ENCODE results near the gene RAMP1. TPM values are rescaled to one million over a fixed set of nuclear protein-coding genes. Genes with fewer than 3 reads are reported as not detected.

The RAMP1 gene
- polyA plus RNA-seq, 4 donors = 61.6 to 155 (median 88.0) TPM

DNA sequence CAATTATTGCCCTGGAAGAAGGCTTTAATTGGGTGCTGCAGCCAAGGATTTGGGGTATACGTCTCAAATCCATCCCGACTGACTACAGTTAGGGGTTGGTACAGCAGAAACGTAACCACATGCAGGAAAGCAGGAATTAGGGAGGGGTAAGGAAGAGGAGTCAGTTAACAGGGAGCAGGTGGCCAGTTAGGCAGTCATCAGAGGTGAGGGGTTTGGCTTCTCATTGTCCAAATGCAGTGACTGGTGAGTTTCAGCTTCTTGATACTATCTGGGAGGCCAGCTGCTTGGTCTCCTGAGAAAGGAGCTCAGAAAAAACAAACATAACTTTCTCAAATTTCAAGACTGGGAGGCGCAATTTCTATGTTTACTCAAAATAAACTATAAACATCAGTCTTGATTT is 68.6 kb downstream of the RAMP1 start:
- DNase-seq (no peak), FAIRE-seq (no peak)
- Histone ChIP-seq H3K4me3 (ENCODE audit: low read depth in 1 of 3, low read length in 3 of 3) (no peak overlapping the region), H3K36me3 (ENCODE audit: control insufficient read depth in 3 of 3, insufficient read depth in 2 of 3, low read depth in 1 of 3, low read length in 3 of 3) (no peaks in the 10 kb centered on the region), H3K27me3 (ENCODE audit: control insufficient read depth in 3 of 3, insufficient read depth in 3 of 3, low read length in 3 of 3) (no peaks in the 10 kb centered on the region), H3K27ac (ENCODE audit: low read depth in 1 of 3, low read length in 2 of 3) (no peak overlapping the region), H3K9me3 (ENCODE audit: control insufficient read depth in 2 of 2, insufficient read depth in 1 of 2, low read depth in 1 of 2, low read length in 1 of 2) (peaks cover 0 to 9% of the 10 kb centered on the region in 2 donors), H3K4me1 (ENCODE audit: control insufficient read depth in 3 of 3, insufficient read depth in 2 of 3, low read depth in 1 of 3, low read length in 2 of 3) (peaks cover 0 to 11% (median 0%) of the 10 kb centered on the region in 3 donors)
- WGBS, 3 donors = 82 to 94% (median 83%) methylated on average over 4 of the region's 4 CpGs

- Histone ChIP-seq H3K27me3 (ENCODE audit: control insufficient read depth in 3 of 3, insufficient read depth in 3 of 3, low read length in 3 of 3) (no peaks in the 10 kb centered on the region), H3K9me3 (ENCODE audit: control insufficient read depth in 2 of 2, insufficient read depth in 1 of 2, low read depth in 1 of 2, low read length in 1 of 2) (peaks cover 0 to 9% of the 10 kb centered on the region in 2 donors), H3K36me3 (ENCODE audit: control insufficient read depth in 3 of 3, insufficient read depth in 2 of 3, low read depth in 1 of 3, low read length in 3 of 3) (no peaks in the 10 kb centered on the region), H3K27ac (ENCODE audit: low read depth in 1 of 3, low read length in 2 of 3) (no peak overlapping the region), H3K4me3 (ENCODE audit: low read depth in 1 of 3, low read length in 3 of 3) (no peak overlapping the region), H3K4me1 (ENCODE audit: control insufficient read depth in 3 of 3, insufficient read depth in 2 of 3, low read depth in 1 of 3, low read length in 2 of 3) (peaks cover 0 to 5% (median 0%) of the 10 kb centered on the region in 3 donors)
- no peak for FAIRE-seq
- WGBS, 3 donors = 93 to 96% (median 94%) methylated on average over 9 of the region's 9 CpGs
- no peak for DNase-seq
These were observed 70.6 kb downstream of the RAMP1 start for GRCh38 chr2:237929979-237930378.

DNA sequence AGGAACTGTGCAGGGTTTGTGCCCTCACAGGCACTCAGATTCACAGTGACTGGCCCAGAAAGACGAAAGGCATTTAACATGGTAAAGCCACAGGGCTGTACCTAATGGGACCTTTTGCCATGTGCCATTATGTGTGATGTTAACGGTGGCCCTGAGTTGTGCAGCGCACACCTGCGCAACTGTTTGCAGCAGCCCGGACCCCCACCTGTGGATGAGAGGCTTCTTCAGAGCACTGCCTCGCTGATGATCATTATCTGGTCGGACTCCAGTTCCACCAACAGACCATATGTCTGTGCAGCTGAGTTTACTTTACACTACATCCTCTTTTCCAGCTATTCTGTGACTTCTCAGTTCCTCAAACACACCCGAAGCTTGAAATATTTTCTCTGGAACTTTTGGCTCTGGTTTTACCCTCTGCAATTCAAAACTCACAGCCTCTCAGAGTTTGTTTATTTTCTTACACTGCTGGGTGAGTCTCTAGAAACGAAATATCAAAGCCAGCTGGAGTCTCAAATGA is 71.8 kb downstream of the RAMP1 start:
- Histone ChIP-seq H3K4me1 (ENCODE audit: control insufficient read depth in 3 of 3, insufficient read depth in 2 of 3, low read depth in 1 of 3, low read length in 2 of 3) (peaks cover 0 to 5% (median 0%) of the 10 kb centered on the region in 3 donors), H3K9me3 (ENCODE audit: control insufficient read depth in 2 of 2, insufficient read depth in 1 of 2, low read depth in 1 of 2, low read length in 1 of 2) (peaks cover 0 to 9% of the 10 kb centered on the region in 2 donors), H3K36me3 (ENCODE audit: control insufficient read depth in 3 of 3, insufficient read depth in 2 of 3, low read depth in 1 of 3, low read length in 3 of 3) (no peaks in the 10 kb centered on the region), H3K27ac (ENCODE audit: low read depth in 1 of 3, low read length in 2 of 3) (no peak overlapping the region), H3K27me3 (ENCODE audit: control insufficient read depth in 3 of 3, insufficient read depth in 3 of 3, low read length in 3 of 3) (no peaks in the 10 kb centered on the region), H3K4me3 (ENCODE audit: low read depth in 1 of 3, low read length in 3 of 3) (no peak overlapping the region)
- FAIRE-seq (no peak), DNase-seq (peak in 1 of 2 donors; percentile 19)
- 49 to 79% (median 70%) methylated on average over 9 of the region's 9 CpGs for WGBS, 3 donors

GRCh38 chr2:237932731-237933131 is 73.3 kb downstream of the RAMP1 start:
- H3K27ac ChIP-seq (ENCODE audit: low read depth in 1 of 3, low read length in 2 of 3) = no peak overlapping the region
- no peaks in the 10 kb centered on the region for H3K36me3 ChIP-seq (ENCODE audit: control insufficient read depth in 3 of 3, insufficient read depth in 2 of 3, low read depth in 1 of 3, low read length in 3 of 3)
- FAIRE-seq = no peak
- no peaks in the 10 kb centered on the region for H3K27me3 ChIP-seq (ENCODE audit: control insufficient read depth in 3 of 3, insufficient read depth in 3 of 3, low read length in 3 of 3)
- peaks cover 0 to 9% of the 10 kb centered on the region in 2 donors for H3K9me3 ChIP-seq (ENCODE audit: control insufficient read depth in 2 of 2, insufficient read depth in 1 of 2, low read depth in 1 of 2, low read length in 1 of 2)
- no peak overlapping the region for H3K4me3 ChIP-seq (ENCODE audit: low read depth in 1 of 3, low read length in 3 of 3)
- 55 to 70% (median 61%) methylated on average over 3 of the region's 3 CpGs for WGBS, 3 donors
- H3K4me1 ChIP-seq (ENCODE audit: control insufficient read depth in 3 of 3, insufficient read depth in 2 of 3, low read depth in 1 of 3, low read length in 2 of 3) = peaks cover 0 to 5% (median 0%) of the 10 kb centered on the region in 3 donors
- no peak for DNase-seq

GRCh38 chr2:237934186-237934585 is 74.8 kb downstream of the RAMP1 start:
- 90 to 94% (median 93%) methylated on average over 5 of the region's 5 CpGs for WGBS, 3 donors
- Histone ChIP-seq H3K36me3 (ENCODE audit: control insufficient read depth in 3 of 3, insufficient read depth in 2 of 3, low read depth in 1 of 3, low read length in 3 of 3) (no peaks in the 10 kb centered on the region), H3K9me3 (ENCODE audit: control insufficient read depth in 2 of 2, insufficient read depth in 1 of 2, low read depth in 1 of 2, low read length in 1 of 2) (peaks cover 0 to 9% of the 10 kb centered on the region in 2 donors), H3K4me1 (ENCODE audit: control insufficient read depth in 3 of 3, insufficient read depth in 2 of 3, low read depth in 1 of 3, low read length in 2 of 3) (peaks cover 0 to 5% (median 0%) of the 10 kb centered on the region in 3 donors), H3K27ac (ENCODE audit: low read depth in 1 of 3, low read length in 2 of 3) (no peak overlapping the region), H3K4me3 (ENCODE audit: low read depth in 1 of 3, low read length in 3 of 3) (no peak overlapping the region), H3K27me3 (ENCODE audit: control insufficient read depth in 3 of 3, insufficient read depth in 3 of 3, low read length in 3 of 3) (no peaks in the 10 kb centered on the region)
- FAIRE-seq (no peak), DNase-seq (no peak)

DNA sequence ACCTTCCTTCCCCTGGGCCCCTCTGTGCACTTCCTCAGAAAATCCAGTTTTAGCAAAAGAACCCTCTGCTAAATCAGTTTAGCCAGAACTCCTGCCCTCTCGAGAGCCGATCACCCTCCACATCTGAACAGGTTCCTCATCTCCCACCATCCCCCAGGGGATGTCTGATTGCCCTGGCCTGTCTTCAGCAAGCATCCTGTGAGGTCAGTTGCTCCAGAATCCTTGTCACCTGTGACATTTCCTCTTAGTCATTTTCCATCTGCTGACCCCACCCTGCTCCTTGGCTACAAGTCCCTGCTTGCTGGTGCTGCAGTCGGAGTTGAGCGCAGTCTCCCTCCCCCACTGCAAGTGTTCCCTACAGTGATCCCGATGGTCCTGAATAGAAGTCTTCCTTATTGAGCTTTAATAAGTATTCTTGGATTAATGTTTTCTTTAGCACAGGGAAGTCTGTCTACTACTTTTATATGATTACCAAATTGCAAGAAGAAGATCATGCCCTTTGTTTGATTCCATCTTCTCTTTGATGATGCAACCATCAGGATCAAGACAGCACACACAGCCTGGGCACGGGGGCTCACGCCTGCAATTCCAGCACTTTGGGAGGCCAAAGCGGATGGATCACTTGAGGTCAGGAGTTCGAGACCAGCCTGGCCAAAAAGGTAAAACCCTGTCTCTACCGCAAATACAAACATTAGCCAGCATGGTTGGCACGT is 76.5 kb downstream of the RAMP1 start:
- FAIRE-seq = no peak
- Histone ChIP-seq H3K27me3 (ENCODE audit: control insufficient read depth in 3 of 3, insufficient read depth in 3 of 3, low read length in 3 of 3) (no peaks in the 10 kb centered on the region), H3K36me3 (ENCODE audit: control insufficient read depth in 3 of 3, insufficient read depth in 2 of 3, low read depth in 1 of 3, low read length in 3 of 3) (no peaks in the 10 kb centered on the region), H3K4me3 (ENCODE audit: low read depth in 1 of 3, low read length in 3 of 3) (no peak overlapping the region), H3K9me3 (ENCODE audit: control insufficient read depth in 2 of 2, insufficient read depth in 1 of 2, low read depth in 1 of 2, low read length in 1 of 2) (no peaks in the 10 kb centered on the region), H3K27ac (ENCODE audit: low read depth in 1 of 3, low read length in 2 of 3) (no peak overlapping the region), H3K4me1 (ENCODE audit: control insufficient read depth in 3 of 3, insufficient read depth in 2 of 3, low read depth in 1 of 3, low read length in 2 of 3) (peaks cover 0 to 5% (median 0%) of the 10 kb centered on the region in 3 donors)
- DNase-seq = peak in 1 of 2 donors; percentile 30
- 83 to 87% (median 85%) methylated on average over 11 of the region's 11 CpGs for WGBS, 3 donors

GRCh38 chr2:237939251-237939650 is 79.8 kb downstream of the RAMP1 start:
- H3K4me3 ChIP-seq (ENCODE audit: low read depth in 1 of 3, low read length in 3 of 3) = no peak overlapping the region
- no peaks in the 10 kb centered on the region for H3K27me3 ChIP-seq (ENCODE audit: control insufficient read depth in 3 of 3, insufficient read depth in 3 of 3, low read length in 3 of 3)
- H3K36me3 ChIP-seq (ENCODE audit: control insufficient read depth in 3 of 3, insufficient read depth in 2 of 3, low read depth in 1 of 3, low read length in 3 of 3) = no peaks in the 10 kb centered on the region
- H3K4me1 ChIP-seq (ENCODE audit: control insufficient read depth in 3 of 3, insufficient read depth in 2 of 3, low read depth in 1 of 3, low read length in 2 of 3) = no peaks in the 10 kb centered on the region
- H3K9me3 ChIP-seq (ENCODE audit: control insufficient read depth in 2 of 2, insufficient read depth in 1 of 2, low read depth in 1 of 2, low read length in 1 of 2) = peaks cover 0 to 7% of the 10 kb centered on the region in 2 donors
- DNase-seq (peak in 1 of 2 donors; percentile 43), FAIRE-seq (no peak)
- H3K27ac ChIP-seq (ENCODE audit: low read depth in 1 of 3, low read length in 2 of 3) = no peak overlapping the region

DNA sequence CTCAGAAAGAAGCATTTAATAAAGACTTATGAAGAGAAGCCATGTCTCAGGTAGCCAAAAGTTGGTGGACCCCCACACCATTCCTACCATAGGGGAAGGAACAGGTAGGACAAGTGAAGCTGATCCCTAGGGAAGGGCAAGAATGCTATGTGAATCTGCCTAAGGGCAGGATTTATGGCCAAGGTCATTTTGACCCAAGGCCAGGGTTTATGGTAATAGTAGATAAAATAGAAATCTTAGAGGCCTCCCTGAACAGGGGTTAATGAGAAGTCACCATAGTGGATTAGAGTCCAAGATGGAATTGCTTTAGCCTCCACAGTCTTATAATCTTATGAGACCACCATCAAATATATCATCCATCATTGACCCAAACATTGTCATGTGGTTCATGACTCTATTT is 81.4 kb downstream of the RAMP1 start:
- H3K9me3 ChIP-seq (ENCODE audit: control insufficient read depth in 2 of 2, insufficient read depth in 1 of 2, low read depth in 1 of 2, low read length in 1 of 2) = peaks cover 1 to 17% of the 10 kb centered on the region in 2 donors
- no peaks in the 10 kb centered on the region for H3K4me1 ChIP-seq (ENCODE audit: control insufficient read depth in 3 of 3, insufficient read depth in 2 of 3, low read depth in 1 of 3, low read length in 2 of 3)
- H3K36me3 ChIP-seq (ENCODE audit: control insufficient read depth in 3 of 3, insufficient read depth in 2 of 3, low read depth in 1 of 3, low read length in 3 of 3) = no peaks in the 10 kb centered on the region
- H3K27ac ChIP-seq (ENCODE audit: low read depth in 1 of 3, low read length in 2 of 3) = no peak overlapping the region
- no peaks in the 10 kb centered on the region for H3K27me3 ChIP-seq (ENCODE audit: control insufficient read depth in 3 of 3, insufficient read depth in 3 of 3, low read length in 3 of 3)
- no peak for DNase-seq
- H3K4me3 ChIP-seq (ENCODE audit: low read depth in 1 of 3, low read length in 3 of 3) = no peak overlapping the region
- no peak for FAIRE-seq

DNA sequence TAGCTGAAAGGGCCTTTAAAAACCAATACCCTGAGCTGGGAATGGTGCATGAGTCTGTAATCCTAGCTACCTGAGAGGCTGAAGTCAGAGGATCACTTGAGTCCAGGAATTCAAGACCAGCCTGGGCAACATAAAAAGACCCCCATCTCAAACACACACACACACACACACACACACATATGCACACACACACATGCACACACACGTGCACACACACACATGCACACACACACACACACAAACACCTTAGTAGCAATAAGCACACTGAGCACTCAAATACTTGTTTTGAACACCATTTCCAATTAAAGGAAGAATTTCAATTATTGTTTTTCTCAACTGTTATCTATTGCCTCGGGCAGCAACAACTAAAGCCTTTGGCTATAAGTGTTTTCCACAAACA is 81.8 kb downstream of the RAMP1 start:
- no peaks in the 10 kb centered on the region for H3K27me3 ChIP-seq (ENCODE audit: control insufficient read depth in 3 of 3, insufficient read depth in 3 of 3, low read length in 3 of 3)
- no peak overlapping the region for H3K4me3 ChIP-seq (ENCODE audit: low read depth in 1 of 3, low read length in 3 of 3)
- DNase-seq = no peak
- no peaks in the 10 kb centered on the region for H3K36me3 ChIP-seq (ENCODE audit: control insufficient read depth in 3 of 3, insufficient read depth in 2 of 3, low read depth in 1 of 3, low read length in 3 of 3)
- no peak overlapping the region for H3K27ac ChIP-seq (ENCODE audit: low read depth in 1 of 3, low read length in 2 of 3)
- peaks cover 1 to 17% of the 10 kb centered on the region in 2 donors for H3K9me3 ChIP-seq (ENCODE audit: control insufficient read depth in 2 of 2, insufficient read depth in 1 of 2, low read depth in 1 of 2, low read length in 1 of 2)
- H3K4me1 ChIP-seq (ENCODE audit: control insufficient read depth in 3 of 3, insufficient read depth in 2 of 3, low read depth in 1 of 3, low read length in 2 of 3) = no peaks in the 10 kb centered on the region
- no peak for FAIRE-seq
- WGBS, 3 donors = 48 to 84% (median 60%) methylated on average over 2 of the region's 2 CpGs

Data from small intestine (tissue), 7 donors.